Vagina (tissue), 2 donors: ENCODE data around the gene MARF1. TPM values are rescaled to one million over a fixed set of nuclear protein-coding genes. Genes with fewer than 3 reads are reported as not detected.
"Not testable (repeated sequence)": the region's sequence is repeated elsewhere in the genome, so short reads cannot be mapped to it uniquely, and the experiment has no call there.

Experiments
- DNase-seq, 2 donors: peaks; one replicate each; pipeline ENCODE4 v3.0.0-alpha.2; 2017; ENCODE audit errors: extremely low spot score in 2 of 2
- H3K27ac ChIP-seq: fragments of 200-600 bp; sonication (generic); one replicate; pipeline ENCODE4 v1.5.1; 2019
- H3K27me3 ChIP-seq: fragments of 200-600 bp; sonication (generic); one replicate; pipeline ENCODE4 v1.5.1; 2019
- H3K36me3 ChIP-seq, 2 donors: fragments of 200-600 bp; sonication (generic); one replicate each; pipeline ENCODE4 v1.5.1; 2017 to 2019
- H3K4me1 ChIP-seq: fragments of 200-600 bp; sonication (generic); one replicate; pipeline ENCODE4 v1.5.1; 2019
- H3K4me3 ChIP-seq, 2 donors: fragments of 200-600 bp; sonication (generic); 1 replicate in 1 of 2; 2 replicates in 1 of 2; pipeline ENCODE4 v1.5.1; 2016 to 2019
- H3K9me3 ChIP-seq: fragments of 200-600 bp; sonication (generic); one replicate; pipeline ENCODE4 v1.5.1; 2019
- CTCF ChIP-seq, 3 experiments: fragments of 450-650 bp in 2 of 3; fragments of 200-600 bp in 1 of 3; sonication (generic) in 1 of 3; IDR thresholded peaks; one replicate each; pipeline ENCODE4 v1.5.1; 2017 to 2019; ENCODE audit warnings: antibody characterized with exemption in 3 of 3, mild to moderate bottlenecking in 2 of 3, moderate library complexity in 2 of 3
- POLR2A ChIP-seq, 2 donors: fragments of 450-650 bp; IDR thresholded peaks; one replicate each; pipeline ENCODE4 v1.6.1; 2017; ENCODE audit warnings: antibody characterized with exemption in 2 of 2, mild to moderate bottlenecking in 2 of 2, moderate library complexity in 2 of 2
- POLR2AphosphoS5 ChIP-seq, 2 donors: sonication (generic); formaldehyde crosslinking; IDR thresholded peaks; one replicate each; pipeline ENCODE4 v1.9.0; 2017; ENCODE audit warnings: antibody characterized with exemption in 2 of 2, mild to moderate bottlenecking in 2 of 2, low read depth in 1 of 2; ENCODE audit not compliant: insufficient read depth in 1 of 2
- intact Hi-C: fragments of 100-400 bp; cut with DNase I; formaldehyde crosslinking; loops from one replicate; pipeline ENCODE4 v1.15.1; 2023
- total RNA-seq: library from RNA; depleted of rRNA; stranded (reverse); fragments of >200 nt; gene quantifications from one replicate; pipeline ENCODE4 v1.2.3, GENCODE V29; 2016

Gene MARF1
- total RNA-seq, 1 donor from 2014 or later: 39.0 TPM

DNA sequence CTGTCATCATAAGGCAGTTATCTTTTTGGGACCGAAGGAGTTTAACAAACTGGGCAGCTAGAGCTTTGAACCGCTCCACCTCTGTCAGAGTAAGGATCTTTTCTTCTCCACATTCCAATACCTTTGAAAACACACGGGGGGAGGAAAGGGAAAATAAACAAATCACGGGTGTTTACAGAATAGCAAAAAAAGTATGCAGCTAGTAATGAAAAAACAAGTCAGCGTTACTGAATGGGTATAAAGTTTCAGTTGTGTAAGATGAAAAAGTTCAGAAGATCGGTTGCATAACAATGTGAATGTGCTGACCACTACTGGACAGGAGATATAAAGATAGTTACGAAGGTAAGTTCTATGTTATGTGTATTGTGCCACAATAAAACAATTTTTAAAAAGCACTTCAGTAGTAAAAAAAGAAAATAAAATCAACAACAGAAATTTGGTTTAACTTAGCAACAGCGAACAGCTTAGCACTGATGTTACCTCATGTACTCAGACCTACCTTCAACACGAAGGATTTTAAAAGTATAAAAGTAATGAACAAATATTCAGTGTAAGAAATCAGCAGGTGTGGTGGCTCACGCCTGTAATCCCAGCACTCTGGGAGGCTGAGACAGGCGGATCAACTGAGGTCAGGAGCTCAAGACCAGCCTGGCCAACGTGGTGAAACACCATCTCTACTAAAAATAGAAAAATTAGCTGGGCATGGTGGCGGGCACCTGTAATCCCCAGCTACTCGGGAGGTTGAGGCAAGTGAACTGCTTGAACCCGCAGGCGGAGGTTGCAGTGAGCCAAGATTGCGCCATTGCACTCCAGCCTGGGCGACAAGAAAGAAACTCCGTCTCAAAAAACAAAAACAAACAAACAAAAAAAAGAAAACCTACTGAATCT lies 34.3 kb downstream of the MARF1 start:
- H3K27ac ChIP-seq: no peak overlapping the region

DNA sequence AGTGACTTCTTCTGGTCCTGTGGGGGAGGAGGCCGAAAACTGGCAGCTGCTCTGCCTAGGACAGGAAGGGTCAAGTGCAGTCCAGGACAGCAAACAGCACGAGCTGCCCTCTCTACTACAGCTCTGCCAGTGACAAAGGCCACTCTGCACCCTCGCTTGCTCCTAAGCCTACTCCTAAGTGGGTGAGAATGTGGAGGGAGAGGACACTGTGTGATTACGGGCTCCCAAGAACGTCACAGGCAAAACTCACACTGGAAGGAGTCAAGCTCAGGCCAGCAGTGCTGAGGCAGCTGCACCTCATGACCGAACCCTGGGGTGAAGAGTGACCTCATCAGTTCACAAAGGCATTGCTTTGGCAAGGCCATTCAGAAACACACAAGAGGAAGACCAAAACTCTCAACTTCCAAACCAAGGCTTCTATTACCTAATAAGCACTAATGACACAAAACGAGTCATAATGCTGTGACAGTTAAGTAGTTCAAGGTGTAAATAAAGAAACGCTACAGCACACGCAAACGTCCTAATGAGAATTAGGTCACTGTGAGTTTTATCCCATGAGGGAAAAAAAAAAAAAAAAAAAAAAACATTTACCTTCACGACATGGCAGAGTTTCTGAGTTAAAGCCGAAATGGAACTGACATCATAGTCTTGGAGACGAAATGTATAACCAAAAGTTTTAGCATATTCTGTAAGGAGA lies 35.1 kb downstream of the MARF1 start:
- peak in 1 of 2 donors; percentile 95 for DNase-seq
- intact Hi-C loops: no loop called here
- H3K36me3 ChIP-seq: peaks cover 2 to 57% of the 10 kb centered on the region in 2 donors

More for the DNA sequence above, 34.3 kb downstream of the MARF1 start:
- no peaks in the 10 kb centered on the region for H3K9me3 ChIP-seq
- no peaks in the 10 kb centered on the region for H3K27me3 ChIP-seq
- intact Hi-C loops: no loop called here
- no peak for TF ChIP-seq POLR2AphosphoS5 (IDR thresholded peaks at IDR 0.05; ENCODE audit: insufficient read depth in 1 of 2, low read depth in 1 of 2)
- no peak for TF ChIP-seq CTCF (IDR thresholded peaks at IDR 0.05)
- TF ChIP-seq POLR2A (IDR thresholded peaks at IDR 0.05): no peak
- DNase-seq: no peak
- H3K4me1 ChIP-seq: peaks cover 6% of the 10 kb centered on the region
- H3K36me3 ChIP-seq: peaks cover 2 to 54% of the 10 kb centered on the region in 2 donors
- no peak overlapping the region for H3K4me3 ChIP-seq

DNA sequence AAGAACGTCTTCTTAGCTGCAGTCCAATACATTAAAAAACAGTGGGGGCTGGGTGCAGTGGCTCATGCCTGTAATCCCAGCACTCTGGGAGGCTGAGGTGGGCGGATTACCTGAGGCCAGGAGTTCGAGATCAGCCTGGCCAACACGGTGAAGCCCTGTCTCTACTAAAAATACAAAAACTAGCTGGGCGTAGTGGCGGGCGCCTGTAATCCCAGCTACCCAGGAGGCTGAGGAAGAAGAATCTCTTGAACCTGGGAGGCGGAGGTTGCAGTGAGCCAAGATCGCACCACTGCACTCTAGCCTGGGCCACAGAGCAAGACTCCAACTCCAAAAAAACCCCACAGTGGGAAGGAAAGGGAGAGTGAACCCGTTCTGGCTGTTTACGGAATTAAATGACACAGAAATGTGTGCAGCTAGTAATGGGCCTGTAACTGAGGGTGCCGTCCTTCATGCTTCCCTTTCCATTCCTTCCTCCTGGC lies 35.7 kb downstream of the MARF1 start:
- intact Hi-C loops, H3K27me3 ChIP-seq, H3K4me3 ChIP-seq, DNase-seq, H3K9me3 ChIP-seq, H3K4me1 ChIP-seq: not testable (repeated sequence)
- Histone ChIP-seq H3K36me3 (peaks cover 2 to 54% of the 10 kb centered on the region in 2 donors), H3K27ac (peak overlapping the region; percentile 58)

More for the DNA sequence above, 35.1 kb downstream of the MARF1 start:
- peak overlapping the region; percentile 58 for H3K27ac ChIP-seq
- H3K4me1 ChIP-seq: peaks cover 6% of the 10 kb centered on the region
- H3K27me3 ChIP-seq: no peaks in the 10 kb centered on the region
- no peak for TF ChIP-seq POLR2A (IDR thresholded peaks at IDR 0.05)
- TF ChIP-seq POLR2AphosphoS5 (IDR thresholded peaks at IDR 0.05; ENCODE audit: insufficient read depth in 1 of 2, low read depth in 1 of 2): peak in 1 of 2 donors; percentile 58
- H3K4me3 ChIP-seq: no peak overlapping the region
- H3K9me3 ChIP-seq: no peaks in the 10 kb centered on the region

DNA sequence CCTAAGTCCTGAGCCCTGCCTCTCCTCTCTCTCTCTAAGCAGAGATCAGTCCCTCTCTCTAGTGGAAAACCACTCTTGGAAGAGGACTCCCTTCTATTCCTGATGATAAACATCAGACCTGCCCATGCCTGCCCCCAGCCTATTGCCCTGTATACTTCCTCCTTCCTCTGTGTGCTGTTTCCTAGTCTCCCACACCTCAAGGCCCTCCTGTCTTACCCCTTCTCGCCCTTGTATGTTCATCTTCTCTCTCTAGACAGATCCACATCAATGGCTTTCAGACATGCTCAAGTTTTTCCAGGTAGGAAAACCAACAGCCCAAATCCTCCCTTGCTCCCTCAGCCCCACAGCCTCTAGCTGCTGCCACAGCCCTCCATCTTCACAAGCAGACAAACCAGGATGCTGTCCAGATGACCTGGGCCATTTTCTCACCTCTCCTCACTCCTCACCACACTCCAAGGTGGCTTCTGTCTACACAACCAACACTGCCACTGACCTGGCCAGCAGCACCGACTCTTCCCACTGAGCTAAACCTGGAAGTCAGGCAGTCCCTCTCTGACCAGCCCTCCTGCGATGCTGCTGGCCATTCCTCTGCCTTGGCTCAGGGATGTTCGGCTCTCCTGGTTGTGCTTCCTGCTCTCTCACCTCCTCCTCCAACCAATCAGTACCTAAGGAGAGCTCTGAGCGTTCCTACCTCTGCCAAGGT lies 36.3 kb downstream of the MARF1 start:
- intact Hi-C loops: no loop called here
- DNase-seq: no peak
- peaks cover under 1 to 54% of the 10 kb centered on the region in 2 donors for H3K36me3 ChIP-seq

DNA sequence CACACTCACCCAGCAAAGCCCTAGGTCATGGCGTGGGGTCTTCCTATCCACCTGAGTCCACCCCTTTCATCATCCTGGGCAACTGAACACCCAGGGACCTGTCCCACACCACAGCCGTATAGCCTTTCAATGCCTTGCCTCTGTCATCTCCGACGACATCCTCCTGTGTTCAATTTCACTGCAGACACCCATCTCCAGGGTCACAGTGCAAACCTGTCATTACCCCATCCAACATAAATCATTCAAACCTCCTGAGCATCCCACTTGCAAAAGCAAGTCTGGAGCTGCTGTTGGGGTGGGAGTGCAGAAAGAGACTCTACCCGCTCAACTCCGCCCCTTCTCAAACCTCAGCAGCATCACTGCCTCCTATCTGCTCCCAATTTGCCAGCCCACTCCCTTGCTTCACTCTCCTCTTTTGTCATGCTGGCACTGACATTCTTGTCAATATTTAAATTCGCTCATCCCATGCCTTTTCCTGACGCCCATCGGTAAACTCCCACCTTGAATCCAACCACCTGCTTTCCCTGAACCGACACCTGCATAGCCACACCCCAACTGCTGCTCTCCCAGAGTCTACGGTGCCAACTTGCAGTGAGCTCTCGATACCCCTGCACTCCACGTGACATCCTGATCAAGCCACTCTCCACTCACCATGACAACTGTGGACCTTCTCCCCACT lies 37.0 kb downstream of the MARF1 start:
- no peak for TF ChIP-seq POLR2A (IDR thresholded peaks at IDR 0.05)
- no peak for TF ChIP-seq POLR2AphosphoS5 (IDR thresholded peaks at IDR 0.05; ENCODE audit: insufficient read depth in 1 of 2, low read depth in 1 of 2)
- TF ChIP-seq CTCF (IDR thresholded peaks at IDR 0.05): no peak
- H3K4me1 ChIP-seq: peaks cover 6% of the 10 kb centered on the region
- no peaks in the 10 kb centered on the region for H3K27me3 ChIP-seq
- H3K4me3 ChIP-seq: no peak overlapping the region
- H3K9me3 ChIP-seq: no peaks in the 10 kb centered on the region
- H3K27ac ChIP-seq: no peak overlapping the region
- intact Hi-C loops: no loop called here
- peaks cover 0 to 54% of the 10 kb centered on the region in 2 donors for H3K36me3 ChIP-seq
- no peak for DNase-seq

More for the DNA sequence above, 36.3 kb downstream of the MARF1 start:
- Histone ChIP-seq H3K9me3 (no peaks in the 10 kb centered on the region), H3K27me3 (no peaks in the 10 kb centered on the region), H3K27ac (peak overlapping the region; percentile 58), H3K4me3 (no peak overlapping the region), H3K4me1 (peaks cover 6% of the 10 kb centered on the region)
- TF ChIP-seq POLR2AphosphoS5 (IDR thresholded peaks at IDR 0.05; ENCODE audit: insufficient read depth in 1 of 2, low read depth in 1 of 2) (no peak), CTCF (IDR thresholded peaks at IDR 0.05) (no peak), POLR2A (IDR thresholded peaks at IDR 0.05) (no peak)
